GM18519 (cell line): ENCODE data around the gene NALCN.

Source experiments
- ATAC-seq: cut with Tn5 transposase; IDR thresholded peaks from one replicate; pipeline ENCODE4 v1.9.1; 2021; ENCODE audit warnings: mild to moderate bottlenecking, moderate library complexity; ENCODE audit not compliant: unreplicated experiment, low FRiP score

The NALCN gene

DNA sequence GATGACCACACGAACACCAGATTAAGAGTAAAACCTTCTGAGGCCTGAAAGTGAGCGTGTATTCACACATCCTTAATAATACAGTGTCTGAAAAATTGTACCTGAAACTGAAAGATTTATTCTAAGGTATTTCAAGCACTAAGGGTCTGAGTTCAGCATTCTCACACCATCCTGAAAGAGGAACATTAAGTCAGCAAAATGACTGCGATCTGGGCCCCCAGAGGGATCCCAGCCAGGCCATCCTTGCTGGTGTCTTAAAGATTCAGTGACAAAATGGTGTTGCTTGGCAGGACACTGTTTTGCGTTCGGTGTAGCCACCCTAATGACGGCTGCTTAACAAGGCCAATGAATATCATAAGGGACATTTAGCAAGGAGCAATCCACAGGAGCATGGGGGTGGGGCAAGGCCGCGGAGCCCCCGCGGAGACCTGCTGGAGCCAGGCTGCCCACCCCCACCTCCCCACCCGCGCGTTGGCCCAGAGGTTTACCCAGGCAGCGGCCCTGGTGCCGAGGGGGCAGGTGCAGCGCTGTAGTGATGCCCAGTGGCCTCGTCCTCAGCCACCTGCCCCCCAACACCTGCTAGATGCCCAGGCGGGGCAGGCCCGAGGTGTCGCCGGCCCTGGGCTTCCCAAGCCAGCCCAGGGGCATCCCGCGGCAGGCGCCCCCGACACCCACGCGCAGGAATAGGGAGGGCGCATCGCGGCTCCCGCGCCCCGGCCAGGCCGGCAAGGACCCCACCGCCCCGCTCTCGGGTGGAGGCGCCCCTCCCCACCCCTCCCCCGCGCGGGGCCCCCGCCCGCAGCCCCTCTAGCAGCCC is 742 bp downstream of the NALCN start:
- peak; percentile 81 for ATAC-seq

DNA sequence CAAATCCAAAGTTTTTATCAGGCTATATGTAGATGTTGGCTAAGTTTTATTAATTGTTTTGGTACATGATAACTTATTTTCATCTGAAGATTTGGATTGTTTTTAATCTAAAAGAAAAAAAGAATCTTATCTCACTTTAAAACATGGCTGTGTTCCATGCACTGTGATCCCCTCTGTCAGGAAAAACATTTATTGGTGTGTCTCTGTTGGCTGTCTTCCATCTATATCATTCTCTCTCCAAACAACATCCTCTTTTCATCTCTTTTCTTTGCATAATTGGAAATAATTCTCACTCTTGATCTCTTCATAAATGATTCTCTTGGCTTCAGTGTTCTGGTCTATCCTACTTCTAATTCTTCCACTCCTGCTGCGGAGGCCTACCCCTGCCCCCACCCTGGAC is 4.2 kb downstream of the NALCN start:
- no peak for ATAC-seq

DNA sequence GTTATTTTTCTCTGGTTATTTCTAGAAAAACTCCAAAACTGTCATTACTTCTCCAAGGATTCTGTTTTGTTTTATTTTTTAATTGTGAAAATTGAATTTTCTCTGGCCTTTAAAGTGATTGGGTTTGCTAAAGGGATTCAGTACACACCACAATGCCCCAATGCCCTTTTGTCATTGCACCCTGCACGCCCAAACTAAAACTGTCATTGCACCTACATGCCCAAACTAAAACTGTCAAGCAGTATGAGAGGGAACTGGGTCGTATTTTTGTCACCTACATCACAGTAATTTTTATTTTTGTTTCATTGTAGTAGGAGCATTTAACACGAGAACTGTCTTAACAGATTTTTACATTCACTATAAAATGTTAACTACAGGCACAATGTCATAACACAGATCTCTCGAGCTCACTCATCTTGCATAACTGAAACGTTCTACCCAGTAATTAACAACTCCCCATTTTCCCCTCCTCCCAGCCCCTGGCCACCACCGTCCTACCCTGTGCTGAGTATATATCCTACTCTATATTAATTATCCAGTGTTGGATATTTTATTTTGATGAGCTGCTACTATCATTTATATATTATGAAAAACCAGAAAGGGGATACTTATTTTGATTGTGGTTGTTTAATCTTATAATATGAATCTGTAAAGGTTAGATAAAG is 7.2 kb downstream of the NALCN start:
- ATAC-seq, result no peak

GRCh38 chr13:101408154-101408553 is 8.2 kb downstream of the NALCN start:
- ATAC-seq, result no peak

GRCh38 chr13:101406791-101407190 is 9.5 kb downstream of the NALCN start:
- no peak for ATAC-seq

GRCh38 chr13:101401196-101401595 is 15.1 kb downstream of the NALCN start:
- no peak for ATAC-seq

GRCh38 chr13:101399365-101399764 is 16.9 kb downstream of the NALCN start:
- ATAC-seq, result no peak

DNA sequence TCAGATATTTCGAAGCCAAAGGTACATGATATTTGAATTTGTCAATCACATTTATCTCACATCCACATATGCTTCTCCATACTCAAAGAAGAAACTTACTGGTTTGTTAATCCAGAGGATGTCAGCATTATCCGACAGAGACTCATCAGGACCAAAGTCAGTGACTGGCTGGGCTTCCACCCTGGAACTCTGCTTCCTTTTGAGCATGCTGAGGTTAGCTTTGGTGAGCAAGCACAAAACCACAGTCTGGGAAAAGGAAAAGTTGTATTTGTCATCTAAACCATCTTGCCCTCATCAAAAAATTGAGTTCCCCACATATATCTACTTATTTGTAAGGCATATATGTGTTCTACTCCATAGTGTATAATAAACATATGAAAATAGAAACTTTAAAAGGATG is 17.4 kb downstream of the NALCN start:
- no peak for ATAC-seq

DNA sequence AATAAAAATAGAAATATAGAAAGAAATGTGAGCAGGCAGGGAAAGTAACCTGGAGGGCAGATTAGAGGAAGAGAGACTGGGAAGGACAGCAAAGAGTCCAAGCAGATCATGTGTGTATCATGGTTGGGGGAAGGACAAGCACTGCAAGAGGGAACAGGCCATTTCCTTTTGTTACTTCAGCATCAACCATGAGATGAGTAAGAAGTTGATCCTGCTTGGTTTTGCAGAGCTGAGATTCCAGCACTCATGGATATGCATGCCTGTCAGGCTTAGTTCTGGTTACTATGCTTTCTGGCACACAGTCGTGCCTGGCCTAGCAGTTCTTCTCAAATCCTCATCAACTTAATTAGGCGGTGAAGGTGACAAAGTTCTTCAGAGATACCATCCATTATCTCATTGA is 18.1 kb downstream of the NALCN start:
- no peak for ATAC-seq

- no peak for ATAC-seq
Measured at GRCh38 chr13:101397742-101398141, 18.6 kb downstream of the NALCN start.

- ATAC-seq, result no peak
Measured at GRCh38 chr13:101394605-101395004, 21.7 kb downstream of the NALCN start.

DNA sequence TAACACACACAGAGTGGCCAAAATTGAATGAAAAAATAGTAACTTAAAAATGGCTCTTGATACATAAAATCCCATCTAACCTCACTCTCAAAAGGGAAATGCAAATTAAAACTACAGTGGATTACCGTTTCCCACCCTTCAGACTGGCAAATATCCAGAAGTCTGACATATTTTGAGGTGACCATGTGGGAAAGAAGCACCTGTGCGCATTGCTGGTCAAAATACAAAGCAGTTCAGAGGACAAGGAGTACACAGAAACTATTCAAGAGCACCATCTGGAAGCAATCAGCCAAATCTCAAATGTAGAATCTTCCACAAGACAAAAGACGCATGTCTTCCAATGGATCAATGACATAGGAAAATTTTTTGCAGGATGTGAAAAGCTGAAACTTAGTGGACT is 23.2 kb downstream of the NALCN start:
- ATAC-seq, result no peak

GRCh38 chr13:101390461-101390860 is 25.8 kb downstream of the NALCN start:
- no peak for ATAC-seq

- ATAC-seq, result no peak
Measured at GRCh38 chr13:101384929-101385328, 31.4 kb downstream of the NALCN start.

GRCh38 chr13:101383595-101383994 is 32.7 kb downstream of the NALCN start:
- ATAC-seq, result no peak

- ATAC-seq, result no peak
Measured at GRCh38 chr13:101382701-101383100, 33.6 kb downstream of the NALCN start.

DNA sequence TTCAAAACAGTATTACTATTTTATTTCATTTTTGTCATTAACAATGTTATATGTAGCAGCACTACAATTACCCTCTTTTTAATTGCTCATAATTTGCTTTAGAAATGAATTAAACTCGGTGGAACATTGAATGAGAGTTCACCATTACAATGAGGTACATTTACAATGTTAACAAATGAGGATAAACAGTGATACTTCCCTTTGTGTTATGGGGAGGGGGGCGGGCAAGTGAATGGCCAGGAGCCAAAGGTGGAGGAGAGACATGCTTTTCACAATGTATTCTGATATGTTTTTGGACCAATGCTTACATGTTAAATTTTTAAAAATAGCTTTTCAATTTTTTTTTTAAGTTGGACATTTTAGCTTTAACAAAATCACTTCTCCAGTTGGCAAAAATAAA is 34.2 kb downstream of the NALCN start:
- no peak for ATAC-seq

GRCh38 chr13:101360525-101360924 is 55.8 kb downstream of the NALCN start:
- ATAC-seq, result no peak

GRCh38 chr13:101354895-101355294 is 61.4 kb downstream of the NALCN start:
- no peak for ATAC-seq

GRCh38 chr13:101346942-101347728 is 69.2 kb downstream of the NALCN start:
- ATAC-seq, result no peak

GRCh38 chr13:101346161-101346560 is 70.1 kb downstream of the NALCN start:
- no peak for ATAC-seq
